ENCODE data around the gene CTNNA3. TPM values are rescaled to one million over a fixed set of nuclear protein-coding genes. Genes with fewer than 3 reads are reported as not detected.

Gene CTNNA3
- 21.2 TPM for total RNA-seq

DNA sequence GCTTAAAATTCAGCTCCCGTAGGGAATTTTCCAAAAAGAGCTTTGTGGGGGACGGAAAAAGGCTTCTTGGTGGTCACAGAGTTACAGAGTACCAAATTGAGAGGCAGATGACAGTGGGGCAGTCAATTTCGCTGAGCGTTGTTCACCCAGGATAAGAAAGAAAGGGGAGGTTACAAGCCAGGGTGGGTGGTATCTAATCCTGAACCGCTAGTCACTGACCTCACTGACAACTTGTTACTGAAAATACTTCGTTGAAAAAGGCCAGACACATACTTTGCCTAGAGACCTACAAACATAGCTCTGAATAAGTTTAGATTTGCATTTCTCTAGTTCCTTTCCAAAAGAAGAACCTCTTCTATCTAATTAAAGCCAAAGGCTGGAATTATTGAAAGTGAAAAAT lies at the start of gene CTNNA3:
Gene CTNNA3, minus strand, starts transcription at position 167 of the 400 bp plus-strand sequence.

DNA sequence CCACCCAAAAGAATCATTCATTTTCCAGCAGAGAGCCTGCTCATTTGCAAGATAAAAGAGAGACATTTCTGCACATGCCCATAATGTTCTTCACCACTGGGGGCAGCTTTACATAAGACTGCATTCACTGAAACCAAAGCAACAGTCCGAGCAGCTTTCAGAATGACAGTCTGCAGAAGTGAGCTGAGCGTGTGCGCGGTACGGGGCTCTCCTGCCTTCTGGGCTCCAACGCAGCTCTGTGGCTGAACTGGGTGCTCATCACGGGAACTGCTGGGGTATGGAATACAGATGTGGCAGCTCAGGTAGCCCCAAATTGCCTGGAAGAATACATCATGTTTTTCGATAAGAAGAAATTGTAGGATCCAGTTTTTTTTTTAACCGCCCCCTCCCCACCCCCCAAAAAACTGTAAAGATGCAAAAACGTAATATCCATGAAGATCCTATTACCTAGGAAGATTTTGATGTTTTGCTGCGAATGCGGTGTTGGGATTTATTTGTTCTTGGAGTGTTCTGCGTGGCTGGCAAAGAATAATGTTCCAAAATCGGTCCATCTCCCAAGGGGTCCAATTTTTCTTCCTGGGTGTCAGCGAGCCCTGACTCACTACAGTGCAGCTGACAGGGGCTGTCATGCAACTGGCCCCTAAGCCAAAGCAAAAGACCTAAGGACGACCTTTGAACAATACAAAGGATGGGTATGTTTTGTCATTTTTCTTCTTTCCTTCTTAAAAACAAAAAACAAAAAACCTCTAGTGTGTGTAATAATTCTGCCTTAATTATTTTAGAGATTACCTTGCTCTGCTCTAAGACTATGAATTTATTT lies 769.9 kb downstream of the CTNNA3 start, which contains the start of gene LRRTM3:
Gene LRRTM3, plus strand, starts transcription at position 141 of the 820 bp plus-strand sequence.

Small RNA genes within 50 kb of the gene (small RNA-seq; reads per million reads assigned to genes)
- gene AL607023.1 (ENCODE audit: low replicate concordance) (not detected), gene MIR7151 (ENCODE audit: low replicate concordance) (not detected)

Other genes starting within 250 kb of the CTNNA3 start
- 4.1 TPM for gene DNAJC12, start 142.0 kb upstream of the CTNNA3 start, total RNA-seq
- gene SIRT1, start 188.5 kb upstream of the CTNNA3 start, total RNA-seq: 24.6 TPM

Data from metanephros (tissue), 2 donors.